Measurements from ENCODE around the gene PACSIN1. TPM values are rescaled to one million over a fixed set of nuclear protein-coding genes. Genes with fewer than 3 reads are reported as not detected.
A peak's percentile ranks its signal among the peaks of the same experiment; 100 is the strongest.

PACSIN1 gene
- total and polyA plus RNA-seq, 2 experiments from 2014 or later = 12.1 to 20.3 TPM

- no peaks in the 10 kb centered on the region for H3K9me3 ChIP-seq (ENCODE audit: low read depth)
- H3K4me3 ChIP-seq = no peak overlapping the region
- no peaks in the 10 kb centered on the region for H3K36me3 ChIP-seq
- no peaks in the 10 kb centered on the region for H3K4me1 ChIP-seq (ENCODE audit: low read depth)
- no peak for DNase-seq (ENCODE audit: low read depth in 1 of 2, low spot score in 1 of 2)
- no peak for TF ChIP-seq CTCF (IDR thresholded peaks at IDR 0.05; ENCODE audit: low read depth, low read length)
- H3K27ac ChIP-seq = no peak overlapping the region
- no peaks in the 10 kb centered on the region for H3K27me3 ChIP-seq
Measured at GRCh38 chr6:34540841-34541240, 75.0 kb downstream of the PACSIN1 start.

GRCh38 chr6:34543421-34543820 lies 77.5 kb downstream of the PACSIN1 start:
- Histone ChIP-seq H3K27me3 (no peaks in the 10 kb centered on the region), H3K9me3 (ENCODE audit: low read depth) (no peaks in the 10 kb centered on the region), H3K4me1 (ENCODE audit: low read depth) (no peaks in the 10 kb centered on the region), H3K4me3 (no peak overlapping the region), H3K36me3 (no peaks in the 10 kb centered on the region), H3K27ac (no peak overlapping the region)
- peak in 1 of 2 donors; percentile 72 for DNase-seq (ENCODE audit: low read depth in 1 of 2, low spot score in 1 of 2)
- no peak for TF ChIP-seq CTCF (IDR thresholded peaks at IDR 0.05; ENCODE audit: low read depth, low read length)

- DNase-seq (ENCODE audit: low read depth in 1 of 2, low spot score in 1 of 2) = no peak
- Histone ChIP-seq H3K4me1 (ENCODE audit: low read depth) (no peaks in the 10 kb centered on the region), H3K36me3 (no peaks in the 10 kb centered on the region), H3K27me3 (no peaks in the 10 kb centered on the region), H3K9me3 (ENCODE audit: low read depth) (no peaks in the 10 kb centered on the region), H3K4me3 (no peak overlapping the region), H3K27ac (no peak overlapping the region)
- TF ChIP-seq CTCF (IDR thresholded peaks at IDR 0.05; ENCODE audit: low read depth, low read length) = no peak
Measured at GRCh38 chr6:34544052-34544604, 78.3 kb downstream of the PACSIN1 start.

- Histone ChIP-seq H3K4me1 (ENCODE audit: low read depth) (peaks cover 5% of the 10 kb centered on the region), H3K9me3 (ENCODE audit: low read depth) (no peaks in the 10 kb centered on the region), H3K27ac (no peak overlapping the region), H3K36me3 (no peaks in the 10 kb centered on the region), H3K27me3 (no peaks in the 10 kb centered on the region), H3K4me3 (no peak overlapping the region)
- TF ChIP-seq CTCF (IDR thresholded peaks at IDR 0.05; ENCODE audit: low read depth, low read length) = no peak
- peak in 1 of 2 donors; percentile 35 for DNase-seq (ENCODE audit: low read depth in 1 of 2, low spot score in 1 of 2)
Measured at GRCh38 chr6:34544776-34545471, 79.0 kb downstream of the PACSIN1 start.

- Histone ChIP-seq H3K4me1 (ENCODE audit: low read depth) (peaks cover 8% of the 10 kb centered on the region), H3K27ac (no peak overlapping the region), H3K27me3 (no peaks in the 10 kb centered on the region), H3K9me3 (ENCODE audit: low read depth) (no peaks in the 10 kb centered on the region), H3K4me3 (no peak overlapping the region), H3K36me3 (no peaks in the 10 kb centered on the region)
- no peak for TF ChIP-seq CTCF (IDR thresholded peaks at IDR 0.05; ENCODE audit: low read depth, low read length)
- DNase-seq (ENCODE audit: low read depth in 1 of 2, low spot score in 1 of 2) = peak in 1 of 2 donors; percentile 27
Measured at GRCh38 chr6:34546551-34547321, 80.9 kb downstream of the PACSIN1 start.
